ENCODE results near the gene PCNX3.

The PCNX3 gene

GRCh38 chr11:65624931-65625627, 9.5 kb downstream of the PCNX3 start:
- intact Hi-C loops (cut with micrococcal nuclease), result no loop called here
- Mint-ChIP-seq H3K27ac (no peak overlapping the region), H3K4me1 (ENCODE audit: low read depth) (peaks cover 19% of the 10 kb centered on the region), H3K27me3 (no peaks in the 10 kb centered on the region), H3K9me3 (no peaks in the 10 kb centered on the region), H3K36me3 (ENCODE audit: low read depth) (peaks cover 100% of the 10 kb centered on the region), H3K4me3 (no peak overlapping the region)

GRCh38 chr11:65625628-65626342, 10.2 kb downstream of the PCNX3 start:
- Mint-ChIP-seq H3K27me3 (no peaks in the 10 kb centered on the region), H3K36me3 (ENCODE audit: low read depth) (peaks cover 100% of the 10 kb centered on the region), H3K4me1 (ENCODE audit: low read depth) (peaks cover 19% of the 10 kb centered on the region), H3K9me3 (no peaks in the 10 kb centered on the region), H3K4me3 (no peak overlapping the region), H3K27ac (peak overlapping the region; percentile 62)
- intact Hi-C loops (cut with micrococcal nuclease), result loop anchor here (2.0 kb wide), 1 partner anchor 81 kb away; no protein-coding TSS in a partner anchor

GRCh38 chr11:65627202-65627601, 11.6 kb downstream of the PCNX3 start:
- no peaks in the 10 kb centered on the region for H3K9me3 Mint-ChIP-seq
- H3K4me1 Mint-ChIP-seq (ENCODE audit: low read depth), result peaks cover 24% of the 10 kb centered on the region
- H3K27ac Mint-ChIP-seq, result no peak overlapping the region
- peaks cover 100% of the 10 kb centered on the region for H3K36me3 Mint-ChIP-seq (ENCODE audit: low read depth)
- no peaks in the 10 kb centered on the region for H3K27me3 Mint-ChIP-seq
- intact Hi-C loops (cut with micrococcal nuclease), result loop anchor here (2.0 kb wide), 1 partner anchor 80 kb away; no protein-coding TSS in a partner anchor
- H3K4me3 Mint-ChIP-seq, result no peak overlapping the region

- no peak overlapping the region for H3K4me3 Mint-ChIP-seq
- H3K27ac Mint-ChIP-seq, result no peak overlapping the region
- peaks cover 35% of the 10 kb centered on the region for H3K4me1 Mint-ChIP-seq (ENCODE audit: low read depth)
- intact Hi-C loops (cut with micrococcal nuclease), result no loop called here
- no peaks in the 10 kb centered on the region for H3K27me3 Mint-ChIP-seq
- no peaks in the 10 kb centered on the region for H3K9me3 Mint-ChIP-seq
- peaks cover 100% of the 10 kb centered on the region for H3K36me3 Mint-ChIP-seq (ENCODE audit: low read depth)
These were observed 14.0 kb downstream of the PCNX3 start for GRCh38 chr11:65629579-65629978.

- intact Hi-C loops (cut with micrococcal nuclease), result no loop called here
- Mint-ChIP-seq H3K9me3 (no peaks in the 10 kb centered on the region), H3K4me1 (ENCODE audit: low read depth) (peaks cover 35% of the 10 kb centered on the region), H3K36me3 (ENCODE audit: low read depth) (peaks cover 100% of the 10 kb centered on the region), H3K27me3 (no peaks in the 10 kb centered on the region), H3K4me3 (no peak overlapping the region), H3K27ac (no peak overlapping the region)
These were observed 14.6 kb downstream of the PCNX3 start for GRCh38 chr11:65630215-65630614.

GRCh38 chr11:65633390-65634108, 18.0 kb downstream of the PCNX3 start:
- Mint-ChIP-seq H3K27ac (peak overlapping the region; percentile 44), H3K4me1 (ENCODE audit: low read depth) (peaks cover 32% of the 10 kb centered on the region), H3K27me3 (no peaks in the 10 kb centered on the region), H3K36me3 (ENCODE audit: low read depth) (peaks cover 97% of the 10 kb centered on the region), H3K4me3 (no peak overlapping the region), H3K9me3 (no peaks in the 10 kb centered on the region)
- intact Hi-C loops (cut with micrococcal nuclease), result no loop called here

- Mint-ChIP-seq H3K27me3 (no peaks in the 10 kb centered on the region), H3K27ac (peak overlapping the region; percentile 44), H3K4me1 (ENCODE audit: low read depth) (peaks cover 37% of the 10 kb centered on the region), H3K4me3 (no peak overlapping the region), H3K36me3 (ENCODE audit: low read depth) (peaks cover 97% of the 10 kb centered on the region), H3K9me3 (no peaks in the 10 kb centered on the region)
- intact Hi-C loops (cut with micrococcal nuclease), result no loop called here
These were observed 18.5 kb downstream of the PCNX3 start for GRCh38 chr11:65634109-65634436.

GRCh38 chr11:65634440-65634839, 18.9 kb downstream of the PCNX3 start:
- intact Hi-C loops (cut with micrococcal nuclease), result no loop called here
- peaks cover 95% of the 10 kb centered on the region for H3K36me3 Mint-ChIP-seq (ENCODE audit: low read depth)
- no peak overlapping the region for H3K27ac Mint-ChIP-seq

GRCh38 chr11:65634905-65635731, 19.5 kb downstream of the PCNX3 start:
- H3K4me3 Mint-ChIP-seq, result no peak overlapping the region
- no peaks in the 10 kb centered on the region for H3K9me3 Mint-ChIP-seq
- intact Hi-C loops (cut with micrococcal nuclease), result no loop called here
- H3K4me1 Mint-ChIP-seq (ENCODE audit: low read depth), result peaks cover 48% of the 10 kb centered on the region
- no peaks in the 10 kb centered on the region for H3K27me3 Mint-ChIP-seq
- no peak overlapping the region for H3K27ac Mint-ChIP-seq
- H3K36me3 Mint-ChIP-seq (ENCODE audit: low read depth), result peaks cover 93% of the 10 kb centered on the region

More at GRCh38 chr11:65634440-65634839, 18.9 kb downstream of the PCNX3 start:
- H3K27me3 Mint-ChIP-seq, result no peaks in the 10 kb centered on the region
- no peaks in the 10 kb centered on the region for H3K9me3 Mint-ChIP-seq
- H3K4me1 Mint-ChIP-seq (ENCODE audit: low read depth), result peaks cover 41% of the 10 kb centered on the region
- H3K4me3 Mint-ChIP-seq, result no peak overlapping the region

GRCh38 chr11:65636108-65637031, 20.8 kb downstream of the PCNX3 start:
- H3K27ac Mint-ChIP-seq, result peak overlapping the region; percentile 94
- H3K4me1 Mint-ChIP-seq (ENCODE audit: low read depth), result peaks cover 60% of the 10 kb centered on the region
- H3K9me3 Mint-ChIP-seq, result no peaks in the 10 kb centered on the region
- no peak overlapping the region for H3K4me3 Mint-ChIP-seq
- no peaks in the 10 kb centered on the region for H3K27me3 Mint-ChIP-seq
- H3K36me3 Mint-ChIP-seq (ENCODE audit: low read depth), result peaks cover 87% of the 10 kb centered on the region
- intact Hi-C loops (cut with micrococcal nuclease), result no loop called here

GRCh38 chr11:65637032-65637557, 21.5 kb downstream of the PCNX3 start:
- intact Hi-C loops (cut with micrococcal nuclease), result no loop called here
- H3K9me3 Mint-ChIP-seq, result no peaks in the 10 kb centered on the region
- no peak overlapping the region for H3K4me3 Mint-ChIP-seq
- no peaks in the 10 kb centered on the region for H3K27me3 Mint-ChIP-seq
- peaks cover 87% of the 10 kb centered on the region for H3K36me3 Mint-ChIP-seq (ENCODE audit: low read depth)
- H3K4me1 Mint-ChIP-seq (ENCODE audit: low read depth), result peaks cover 62% of the 10 kb centered on the region
- peak overlapping the region; percentile 94 for H3K27ac Mint-ChIP-seq

GRCh38 chr11:65637794-65638419, 22.3 kb downstream of the PCNX3 start, which contains the start of gene SIPA1:
Gene SIPA1 (plus strand): TSS chr11:65638101. CDS start chr11:65640922, 2,821 bp downstream.
- peak within 1 kb of the TSS; percentile 98 for H3K4me3 Mint-ChIP-seq
- H3K4me1 Mint-ChIP-seq (ENCODE audit: low read depth), result peaks cover 64% of the 10 kb centered on the region
- H3K27me3 Mint-ChIP-seq, result no peaks in the 10 kb centered on the region
- H3K27ac Mint-ChIP-seq, result peak within 1 kb of the TSS; percentile 94
- H3K36me3 Mint-ChIP-seq (ENCODE audit: low read depth), result peaks cover 87% of the 10 kb centered on the region
- H3K9me3 Mint-ChIP-seq, result no peaks in the 10 kb centered on the region
- intact Hi-C loops (cut with micrococcal nuclease), result no loop called here
